H1 (cell line): Measurements from ENCODE around the gene P2RX5. TPM values are rescaled to one million over a fixed set of nuclear protein-coding genes. Genes with fewer than 3 reads are reported as not detected.
A peak's percentile ranks its signal among the peaks of the same experiment; 100 is the strongest.

Experiments
- CTCF ChIA-PET: fragments of 300-600 bp; sonication (Branson Sonifier 250); formaldehyde crosslinking; loops from one replicate; lab custom pipeline; 2021; ENCODE audit not compliant: partially characterized antibody; lab: Charles Lee
- POLR2A ChIA-PET: fragments of 300-600 bp; sonication (Branson Sonifier 250); formaldehyde crosslinking; loops from one replicate; lab custom pipeline; 2021; ENCODE audit warnings: inconsistent platforms; ENCODE audit not compliant: partially characterized antibody; lab: Charles Lee
- DNase-seq, 2 experiments: peaks; one replicate each; pipeline versions ENCODE4 v3.0.0 to v3.0.0-alpha.2; 2010 to 2022; ENCODE audit warnings: low spot score in 2 of 2, low read depth in 1 of 2, mixed read lengths in 1 of 2
- FAIRE-seq: peaks from 2 replicates; lab custom pipeline; 2011; peaks lifted over from hg19 to GRCh38; lab: Jason Lieb, UNC
- H2AFZ ChIP-seq: 2 replicates; pipeline ENCODE4 v1.8.1; 2012; ENCODE audit warnings: low read length, inconsistent platforms
- H2AK5ac ChIP-seq: 2 replicates; pipeline ENCODE4 v1.6.1; 2013; ENCODE audit warnings: low read depth, low read length
- H2BK120ac ChIP-seq: replicated peaks from 2 replicates; pipeline ENCODE3; 2013; ENCODE audit warnings: low read depth, low read length, inconsistent platforms
- H2BK12ac ChIP-seq: 2 replicates; pipeline ENCODE4 v1.6.1; 2013; ENCODE audit warnings: low read depth, low read length
- H2BK15ac ChIP-seq: 2 replicates; pipeline ENCODE4 v1.6.1; 2013; ENCODE audit warnings: low read length
- H2BK20ac ChIP-seq: 2 replicates; pipeline ENCODE4 v1.6.1; 2013; ENCODE audit warnings: low read length
- H2BK5ac ChIP-seq: 2 replicates; pipeline ENCODE4 v1.6.1; 2013; ENCODE audit warnings: low read depth, low read length
- H3K14ac ChIP-seq: 2 replicates; pipeline ENCODE4 v1.6.1; 2013; ENCODE audit warnings: inconsistent platforms; ENCODE audit not compliant: insufficient read length
- H3K18ac ChIP-seq: 2 replicates; pipeline ENCODE4 v1.6.1; 2013; ENCODE audit warnings: low read length; ENCODE audit errors: extremely low read depth
- H3K23ac ChIP-seq: 2 replicates; pipeline ENCODE4 v1.6.1; 2013; ENCODE audit warnings: inconsistent platforms; ENCODE audit not compliant: insufficient read length
- H3K23me2 ChIP-seq: 2 replicates; pipeline ENCODE4 v1.6.1; 2013; ENCODE audit warnings: low read depth, low read length
- H3K27ac ChIP-seq: 2 replicates; pipeline ENCODE4 v1.6.1; 2011; ENCODE audit warnings: low read depth, low read length, inconsistent platforms
- H3K27me3 ChIP-seq, 4 experiments: replicated peaks in 1 of 4; 1 replicate in 1 of 4; 2 replicates in 3 of 4; pipeline versions ENCODE4 v1.6.1 to v1.8.1; 2011 to 2013; ENCODE audit warnings: low read length in 3 of 4, mild to moderate bottlenecking in 3 of 4, inconsistent platforms in 2 of 4, mixed read lengths in 2 of 4, moderate library complexity in 1 of 4; ENCODE audit not compliant: control insufficient read depth in 3 of 4, insufficient read depth in 3 of 4; ENCODE audit errors: extremely low read depth in 1 of 4
- H3K36me3 ChIP-seq, 4 experiments: 2 replicates each; pipeline versions ENCODE4 v1.6.1 to v1.8.1; 2011 to 2013; ENCODE audit warnings: mild to moderate bottlenecking in 4 of 4, low read length in 3 of 4, moderate library complexity in 2 of 4, control low read depth in 1 of 4, inconsistent platforms in 1 of 4; ENCODE audit not compliant: insufficient read depth in 4 of 4, control insufficient read depth in 2 of 4
- H3K4ac ChIP-seq: replicated peaks from 2 replicates; pipeline ENCODE3; 2013; ENCODE audit warnings: low read length, low read depth, mixed read lengths, inconsistent platforms; ENCODE audit not compliant: insufficient read length
- H3K4me1 ChIP-seq, 4 experiments: replicated peaks in 1 of 4; 1 replicate in 1 of 4; 2 replicates in 3 of 4; pipeline versions ENCODE4 v1.6.1 to v1.8.1; 2011 to 2013; ENCODE audit warnings: low read length in 3 of 4, inconsistent platforms in 2 of 4, mixed read lengths in 1 of 4; ENCODE audit not compliant: insufficient read depth in 4 of 4, control insufficient read depth in 3 of 4
- H3K4me2 ChIP-seq, 2 experiments: 2 replicates each; pipeline versions ENCODE4 v1.6.1 to v1.8.1; 2011 to 2013; ENCODE audit warnings: low read depth in 2 of 2, low read length in 2 of 2, control low read depth in 1 of 2, inconsistent platforms in 1 of 2, mild to moderate bottlenecking in 1 of 2; ENCODE audit not compliant: insufficient read depth in 1 of 2
- H3K4me3 ChIP-seq, 4 experiments: fragments of 200-600, 300-600 bp in 1 of 4; sonication (generic), shearing (Covaris generic), sonication (Bioruptor Twin) in 1 of 4; 2 replicates each; pipeline versions ENCODE4 v1.5.1 to v1.8.1; 2011 to 2016; ENCODE audit warnings: low read length in 4 of 4, low read depth in 3 of 4, control low read depth in 2 of 4, inconsistent platforms in 2 of 4, mild to moderate bottlenecking in 2 of 4, mixed read lengths in 1 of 4, moderate library complexity in 1 of 4; ENCODE audit not compliant: insufficient read depth in 2 of 4; ENCODE audit errors: extremely low read depth in 1 of 4
- H3K56ac ChIP-seq: replicated peaks from 2 replicates; pipeline ENCODE3; 2013; ENCODE audit warnings: low read depth, mild to moderate bottlenecking, mixed read lengths, low read length, inconsistent platforms; ENCODE audit not compliant: insufficient read length
- H3K79me1 ChIP-seq: 2 replicates; pipeline ENCODE4 v1.6.1; 2013; ENCODE audit warnings: low read depth, low read length, control low read depth
- H3K79me2 ChIP-seq, 2 experiments: 2 replicates each; pipeline versions ENCODE4 v1.6.1 to v1.8.1; 2012 to 2013; ENCODE audit warnings: low read length in 2 of 2, mild to moderate bottlenecking in 2 of 2, inconsistent platforms in 1 of 2; ENCODE audit not compliant: insufficient read depth in 2 of 2, control insufficient read depth in 1 of 2
- H3K9ac ChIP-seq, 4 experiments: replicated peaks in 1 of 4; 1 replicate in 1 of 4; 2 replicates in 3 of 4; pipeline versions ENCODE4 v1.6.1 to v1.8.1; 2011 to 2013; ENCODE audit warnings: low read depth in 3 of 4, low read length in 3 of 4, control low read depth in 2 of 4, mild to moderate bottlenecking in 2 of 4, moderate library complexity in 2 of 4, inconsistent platforms in 1 of 4; ENCODE audit errors: extremely low read depth in 1 of 4
- H3K9me3 ChIP-seq, 2 experiments: 2 replicates each; pipeline versions ENCODE4 v1.6.1 to v1.8.1; 2012 to 2013; ENCODE audit warnings: mild to moderate bottlenecking in 2 of 2, moderate library complexity in 2 of 2, control low read depth in 1 of 2, inconsistent platforms in 1 of 2, low read depth in 1 of 2, low read length in 1 of 2, mixed read lengths in 1 of 2; ENCODE audit not compliant: insufficient read depth in 2 of 2
- H4K20me1 ChIP-seq, 2 experiments: replicated peaks in 1 of 2; 2 replicates each; pipeline versions ENCODE3 to v1.8.1; 2011 to 2013; ENCODE audit warnings: inconsistent platforms in 2 of 2, low read length in 2 of 2, mild to moderate bottlenecking in 1 of 2; ENCODE audit not compliant: insufficient read depth in 2 of 2, control insufficient read depth in 1 of 2
- H4K5ac ChIP-seq: 2 replicates; pipeline ENCODE4 v1.6.1; 2013; ENCODE audit warnings: low read length, low read depth, mixed read lengths, inconsistent platforms; ENCODE audit not compliant: insufficient read length
- H4K8ac ChIP-seq: 2 replicates; pipeline ENCODE4 v1.8.0; 2013; ENCODE audit warnings: mild to moderate bottlenecking, moderate library complexity, low read length, inconsistent platforms; ENCODE audit not compliant: insufficient read depth; ENCODE audit errors: extremely low read depth
- H4K91ac ChIP-seq: replicated peaks from 2 replicates; pipeline ENCODE3; 2013; ENCODE audit warnings: low read length, mixed read lengths, inconsistent platforms; ENCODE audit not compliant: insufficient read length
- ASH2L ChIP-seq: fragments of 200-600, 300-600 bp; sonication (generic); IDR thresholded peaks from one replicate; pipeline ENCODE4 v1.7.1; 2017; ENCODE audit warnings: low read length
- BCL11A ChIP-seq, 2 experiments: IDR thresholded peaks; one replicate each; pipeline ENCODE4 v1.6.1; 2011; ENCODE audit warnings: low read depth in 2 of 2, low read length in 2 of 2, mild to moderate bottlenecking in 2 of 2
- CHD1 ChIP-seq: IDR thresholded peaks from 2 replicates; pipeline ENCODE4 v1.6.1; 2012; ENCODE audit warnings: low read depth, low read length, improper control_type of control experiment
- GTF2F1 ChIP-seq: IDR thresholded peaks from 2 replicates; pipeline ENCODE4 v1.6.1; 2012; ENCODE audit warnings: low read depth, low read length, improper control_type of control experiment, borderline replicate concordance
- POLR2A ChIP-seq, 2 experiments: IDR thresholded peaks; 1 replicate in 1 of 2; 2 replicates in 1 of 2; pipeline ENCODE4 v1.6.1; 2011; ENCODE audit warnings: low read depth in 2 of 2, low read length in 2 of 2, mild to moderate bottlenecking in 2 of 2; ENCODE audit errors: control extremely low read depth in 1 of 2
- SP2 ChIP-seq: IDR thresholded peaks from 2 replicates; pipeline ENCODE4 v1.6.1; 2012; ENCODE audit warnings: mild to moderate bottlenecking, low read length, inconsistent platforms
- TAF7 ChIP-seq: optimal IDR thresholded peaks from 2 replicates; pipeline ENCODE3; 2011; ENCODE audit warnings: low read depth, mild to moderate bottlenecking, inconsistent platforms, low read length, moderate library complexity, borderline replicate concordance
- TEAD4 ChIP-seq: IDR thresholded peaks from 2 replicates; pipeline ENCODE4 v1.6.1; 2012; ENCODE audit warnings: low read depth, low read length, inconsistent platforms, mixed read lengths
- WGBS, 2 experiments: shearing (Covaris generic) in 1 of 2; methylation state at CpG; one replicate each; pipeline versions ENCODE4 v1.1.6 to v1.1.7; 2013 to 2015; ENCODE audit warnings: low lambda C conversion rate in 2 of 2, mixed read lengths in 2 of 2, inconsistent platforms in 1 of 2, low coverage in 1 of 2, missing lambda C conversion rate in 1 of 2; ENCODE audit not compliant: insufficient replicate concordance in 2 of 2, insufficient coverage in 1 of 2, insufficient read length in 1 of 2; ENCODE audit errors: extremely low coverage in 1 of 2, missing lambda C conversion rate in 1 of 2; 5-methylcytosine and 5-hydroxymethylcytosine counted together
- polyA plus RNA-seq, 7 experiments: library from polyadenylated mRNA; depleted of rRNA in 3 of 7; stranded (reverse) in 5 of 7; unstranded in 2 of 7; fragments of >200 nt in 5 of 7; fragments of 200-250 nt in 2 of 7; gene quantifications; 1 replicate in 5 of 7; 2 replicates in 1 of 7; 4 replicates in 1 of 7; pipeline versions ENCODE4 v1.2.1 to v1.2.3, GENCODE V29; 2011 to 2013; ENCODE audit warnings: missing spikeins in 2 of 7, mixed read lengths in 2 of 7
- total RNA-seq: library from RNA; stranded (reverse); fragmentation: NEBNext Ultra II Directional; extraction: Animal tissue kit (Norgen Biotek cat#: 25700); gene quantifications from 2 replicates; pipeline ENCODE4 v1.2.1, GENCODE V29; 2021
- TF ChIP-seq, protein P1 (sequence below), 3 experiments: IDR thresholded peaks; 1 replicate in 2 of 3; 2 replicates in 1 of 3; pipeline versions ENCODE4 v1.5.1 to v1.6.1; 2011; ENCODE audit warnings: low read length in 3 of 3, mild to moderate bottlenecking in 3 of 3, inconsistent platforms in 2 of 3, low read depth in 1 of 3, moderate library complexity in 1 of 3; ENCODE audit not compliant: insufficient read depth in 1 of 3; ENCODE audit errors: control extremely low read depth in 1 of 3

P2RX5 gene
- total and polyA plus RNA-seq, 2 of the 8 experiments (the other 6 are each of a cell fraction or from before 2014, with no cell fraction given) = 12.0 to 15.6 TPM

DNA sequence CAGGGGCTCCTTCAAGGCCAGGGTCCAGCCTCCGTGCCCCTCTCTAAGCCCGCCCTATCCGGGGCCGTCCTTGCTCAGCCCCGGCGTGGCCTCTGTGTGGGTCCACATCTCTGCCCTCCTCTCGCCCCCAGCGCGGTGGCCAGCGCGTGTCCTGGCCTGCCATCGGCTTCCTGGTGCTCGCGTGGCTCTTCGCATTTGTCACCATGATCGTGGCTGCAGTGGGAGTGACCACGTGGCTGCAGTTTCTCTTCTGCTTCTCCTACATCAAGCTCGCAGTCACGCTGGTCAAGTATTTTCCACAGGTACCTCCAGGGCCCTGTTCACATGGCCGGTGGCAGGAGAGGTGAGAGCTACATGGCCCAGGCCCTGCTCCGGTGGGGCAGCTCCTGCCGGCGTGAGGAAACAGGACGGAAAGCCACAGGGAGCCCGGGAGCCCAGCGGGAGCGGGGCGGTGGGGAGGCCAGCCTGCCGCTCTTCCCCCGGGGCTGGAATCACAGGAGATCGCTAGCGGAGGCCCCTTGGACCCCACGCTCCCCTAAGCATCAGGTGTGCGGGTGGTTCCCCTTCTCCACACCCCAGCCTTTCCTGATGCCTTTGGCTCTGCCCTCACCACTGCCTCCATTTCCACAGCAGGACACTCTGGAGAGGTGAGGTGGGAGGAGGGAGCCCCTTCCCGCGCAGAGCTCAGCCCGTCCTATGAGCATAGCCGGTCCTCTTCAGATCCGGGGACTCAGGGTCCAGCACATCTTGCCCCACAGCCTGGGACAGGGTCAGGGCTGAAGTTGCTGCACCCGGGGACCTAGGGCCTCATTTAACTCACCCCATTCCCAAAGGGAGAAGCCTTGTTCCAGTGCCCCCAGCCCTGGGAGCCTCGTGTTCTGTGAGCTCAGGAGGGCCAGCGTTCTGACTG, 37.8 kb downstream of the P2RX5 start:
- H3K4me3 ChIP-seq = no peak overlapping the region
- H2BK120ac ChIP-seq = no peak overlapping the region
- DNase-seq = no peak
- peaks cover 0 to 6% (median 2%) of the 10 kb centered on the region in 4 experiments; a peak in 4 of 8 replicates for H3K36me3 ChIP-seq
- H4K91ac ChIP-seq = no peak overlapping the region
- no peak overlapping the region for H3K4me2 ChIP-seq
- ChIA-PET POLR2A (interaction anchor here (1.9 to 18.4 kb wide), 4 partner anchors 6 to 16 kb away, joined by 5 to 194 read pairs (median 102); partner anchors contain the start of genes EMC6 and TAX1BP3), CTCF (interaction anchor here (1.5 to 4.2 kb wide), 3 partner anchors 9 to 25 kb away, joined by 5 to 20 read pairs (median 7); no protein-coding TSS in a partner anchor)
- H3K9me3 ChIP-seq = no peaks in the 10 kb centered on the region
- H3K9ac ChIP-seq = no peak overlapping the region
- H3K79me1 ChIP-seq = no peaks in the 10 kb centered on the region; the same call in 1 of the 2 replicates
- no peak overlapping the region for H4K5ac ChIP-seq
- H2BK20ac ChIP-seq = no peak overlapping the region
- H3K79me2 ChIP-seq = no peaks in the 10 kb centered on the region
- H3K23ac ChIP-seq = no peak overlapping the region
- no peak overlapping the region for H2BK5ac ChIP-seq
- H3K14ac ChIP-seq = no peak overlapping the region
- no peak overlapping the region for H3K56ac ChIP-seq
- peaks cover 0 to 3% (median 1%) of the 10 kb centered on the region in 4 experiments; a peak in 3 of 7 replicates for H3K4me1 ChIP-seq
- H3K4ac ChIP-seq = no peak overlapping the region
- no peak overlapping the region for H2AFZ ChIP-seq
- peak overlapping the region; percentile 21 for H4K8ac ChIP-seq
- H2BK12ac ChIP-seq = no peak overlapping the region
- H2BK15ac ChIP-seq = no peak overlapping the region
- peaks cover 4 to 5% of the 10 kb centered on the region in 2 experiments for H4K20me1 ChIP-seq
- no peak overlapping the region for H2AK5ac ChIP-seq
- TF ChIP-seq ASH2L (no peak), CHD1 (no peak), TEAD4 (no peak), POLR2A (IDR thresholded peaks at IDR 0.05; ENCODE audit: control extremely low read depth in 1 of 2, low read depth in 2 of 2, low read length in 2 of 2) (no peak), TAF7 (no peak), SP2 (no peak), GTF2F1 (no peak), BCL11A (IDR thresholded peaks at IDR 0.05; ENCODE audit: low read depth in 2 of 2, low read length in 2 of 2) (no peak)
- TF ChIP-seq, protein P1, sequence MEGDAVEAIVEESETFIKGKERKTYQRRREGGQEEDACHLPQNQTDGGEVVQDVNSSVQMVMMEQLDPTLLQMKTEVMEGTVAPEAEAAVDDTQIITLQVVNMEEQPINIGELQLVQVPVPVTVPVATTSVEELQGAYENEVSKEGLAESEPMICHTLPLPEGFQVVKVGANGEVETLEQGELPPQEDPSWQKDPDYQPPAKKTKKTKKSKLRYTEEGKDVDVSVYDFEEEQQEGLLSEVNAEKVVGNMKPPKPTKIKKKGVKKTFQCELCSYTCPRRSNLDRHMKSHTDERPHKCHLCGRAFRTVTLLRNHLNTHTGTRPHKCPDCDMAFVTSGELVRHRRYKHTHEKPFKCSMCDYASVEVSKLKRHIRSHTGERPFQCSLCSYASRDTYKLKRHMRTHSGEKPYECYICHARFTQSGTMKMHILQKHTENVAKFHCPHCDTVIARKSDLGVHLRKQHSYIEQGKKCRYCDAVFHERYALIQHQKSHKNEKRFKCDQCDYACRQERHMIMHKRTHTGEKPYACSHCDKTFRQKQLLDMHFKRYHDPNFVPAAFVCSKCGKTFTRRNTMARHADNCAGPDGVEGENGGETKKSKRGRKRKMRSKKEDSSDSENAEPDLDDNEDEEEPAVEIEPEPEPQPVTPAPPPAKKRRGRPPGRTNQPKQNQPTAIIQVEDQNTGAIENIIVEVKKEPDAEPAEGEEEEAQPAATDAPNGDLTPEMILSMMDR (IDR thresholded peaks at IDR 0.05; ENCODE audit: control extremely low read depth in 1 of 3, insufficient read depth in 1 of 3, low read depth in 1 of 3, low read length in 3 of 3) = no peak
- H3K27me3 ChIP-seq = no peaks in the 10 kb centered on the region
- H3K27ac ChIP-seq = no peak overlapping the region
- FAIRE-seq = no peak
- H3K23me2 ChIP-seq = no peaks in the 10 kb centered on the region; the same call in 1 of the 2 replicates
- no peak overlapping the region for H3K18ac ChIP-seq
- WGBS, 2 experiments = 93% methylated on average over 35 of the region's 42 CpGs; no CpG with 5 or more reads in 1 of the 2 experiments
